Measurements from ENCODE around the gene RBM17.
"Not testable (repeated sequence)": the region's sequence is repeated elsewhere in the genome, so short reads cannot be mapped to it uniquely, and the experiment has no call there.

RBM17 gene

DNA sequence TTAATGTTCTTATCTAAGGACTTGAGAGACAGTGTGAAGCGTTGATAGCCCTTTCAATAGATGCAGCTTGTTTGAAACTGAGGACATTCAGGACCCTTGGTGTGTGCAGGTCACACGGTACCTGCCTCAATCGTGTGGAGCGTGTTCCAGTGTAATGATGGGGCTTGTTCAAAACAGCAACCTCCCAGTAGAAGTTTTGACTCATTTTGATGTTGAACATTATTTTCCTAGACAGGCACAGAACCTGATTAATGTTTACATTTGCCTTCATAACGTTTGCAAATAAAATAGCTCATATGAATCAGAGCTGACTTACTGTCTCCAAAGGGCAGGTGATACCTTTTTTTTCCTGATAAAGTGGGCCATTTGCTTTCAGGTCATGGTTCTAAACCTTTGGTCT lies 21.3 kb downstream of the RBM17 start:
- no peak for DNase-seq (ENCODE audit: low read depth in 2 of 2)

- DNase-seq (ENCODE audit: low read depth in 2 of 2), result no peak
Observed at GRCh38 chr10:6112893-6113292, 24.1 kb downstream of the RBM17 start.

DNA sequence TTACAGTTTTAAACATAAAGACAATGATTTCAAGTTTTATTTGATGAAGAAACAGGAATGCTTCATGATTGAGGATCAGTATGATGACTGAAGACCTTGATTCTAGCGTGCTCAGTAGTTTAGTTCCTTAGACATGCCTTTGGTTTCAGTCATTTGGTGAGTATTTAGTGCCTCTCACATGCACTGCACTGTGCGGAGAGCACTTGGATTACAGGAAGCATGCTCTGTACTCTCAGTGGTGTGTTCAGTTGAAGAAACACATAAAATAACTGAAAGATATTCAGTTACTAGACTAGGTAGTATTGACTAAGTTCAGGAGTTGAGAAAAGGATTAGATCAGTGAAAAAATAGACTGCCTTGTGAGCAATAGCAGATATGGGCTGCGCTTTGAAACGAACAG lies 25.5 kb downstream of the RBM17 start:
- DNase-seq (ENCODE audit: low read depth in 2 of 2), result no peak

- no peak for DNase-seq (ENCODE audit: low read depth in 2 of 2)
Observed at GRCh38 chr10:6114805-6115341, 26.0 kb downstream of the RBM17 start.

DNA sequence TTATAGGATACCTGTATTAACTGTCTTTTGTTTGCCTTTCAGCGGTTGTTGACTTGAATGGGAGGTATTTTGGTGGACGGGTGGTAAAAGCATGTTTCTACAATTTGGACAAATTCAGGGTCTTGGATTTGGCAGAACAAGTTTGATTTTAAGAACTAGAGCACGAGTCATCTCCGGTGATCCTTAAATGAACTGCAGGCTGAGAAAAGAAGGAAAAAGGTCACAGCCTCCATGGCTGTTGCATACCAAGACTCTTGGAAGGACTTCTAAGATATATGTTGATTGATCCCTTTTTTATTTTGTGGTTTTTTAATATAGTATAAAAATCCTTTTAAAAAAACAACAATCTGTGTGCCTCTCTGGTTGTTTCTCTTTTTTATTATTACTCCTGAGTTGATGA lies 26.6 kb downstream of the RBM17 start:
- DNase-seq (ENCODE audit: low read depth in 2 of 2), result no peak

GRCh38 chr10:6115824-6116350 lies 27.1 kb downstream of the RBM17 start:
- no peak for DNase-seq (ENCODE audit: low read depth in 2 of 2)

GRCh38 chr10:6116806-6117205 lies 28.0 kb downstream of the RBM17 start:
- no peak for DNase-seq (ENCODE audit: low read depth in 2 of 2)

DNA sequence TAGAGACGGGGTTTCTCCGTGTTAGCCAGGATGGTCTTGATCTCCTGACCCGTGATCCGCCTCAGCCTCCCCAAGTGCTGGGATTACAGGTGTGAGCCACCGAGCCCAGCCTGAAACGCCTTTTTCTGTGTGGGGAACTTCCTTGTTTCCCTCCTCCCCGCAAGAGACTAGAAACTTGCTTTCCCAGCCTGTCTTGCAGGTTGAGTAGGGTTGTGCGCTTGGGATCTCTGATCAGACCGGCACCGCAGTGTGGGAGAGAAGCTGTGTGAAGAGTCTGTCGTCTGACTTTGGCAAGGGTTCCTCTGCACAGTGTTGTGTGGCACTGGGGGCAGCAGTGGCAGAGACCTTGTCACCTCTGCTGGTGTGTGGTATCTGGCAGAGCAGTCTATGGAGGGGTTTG lies 28.9 kb downstream of the RBM17 start:
- no peak for DNase-seq (ENCODE audit: low read depth in 2 of 2)

- no peak for DNase-seq (ENCODE audit: low read depth in 2 of 2)
Observed at GRCh38 chr10:6119423-6119822, 30.6 kb downstream of the RBM17 start.

DNA sequence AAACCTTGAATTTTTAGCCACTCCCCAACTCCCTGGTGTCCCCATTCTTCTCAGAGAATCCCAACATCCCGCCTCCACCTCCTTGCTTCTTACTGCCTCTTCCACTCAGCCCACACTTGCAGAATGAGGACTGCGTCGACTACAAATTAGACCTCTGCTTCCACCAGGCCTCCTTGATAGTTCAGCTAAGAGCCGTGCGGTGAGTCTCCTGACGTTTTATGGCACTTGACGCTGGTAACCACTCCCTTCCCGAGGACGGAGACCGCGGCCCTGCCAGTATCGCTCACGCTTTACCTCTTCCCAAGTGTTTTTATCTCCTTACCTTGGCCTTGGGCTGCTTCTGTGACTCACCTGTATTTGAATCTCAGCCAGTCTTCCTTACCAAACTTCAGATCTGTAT lies 31.1 kb downstream of the RBM17 start:
- no peak for DNase-seq (ENCODE audit: low read depth in 2 of 2)

- no peak for DNase-seq (ENCODE audit: low read depth in 2 of 2)
Observed at GRCh38 chr10:6120691-6121090, 31.9 kb downstream of the RBM17 start.

GRCh38 chr10:6121146-6121545 lies 32.3 kb downstream of the RBM17 start:
- no peak for DNase-seq (ENCODE audit: low read depth in 2 of 2)

DNA sequence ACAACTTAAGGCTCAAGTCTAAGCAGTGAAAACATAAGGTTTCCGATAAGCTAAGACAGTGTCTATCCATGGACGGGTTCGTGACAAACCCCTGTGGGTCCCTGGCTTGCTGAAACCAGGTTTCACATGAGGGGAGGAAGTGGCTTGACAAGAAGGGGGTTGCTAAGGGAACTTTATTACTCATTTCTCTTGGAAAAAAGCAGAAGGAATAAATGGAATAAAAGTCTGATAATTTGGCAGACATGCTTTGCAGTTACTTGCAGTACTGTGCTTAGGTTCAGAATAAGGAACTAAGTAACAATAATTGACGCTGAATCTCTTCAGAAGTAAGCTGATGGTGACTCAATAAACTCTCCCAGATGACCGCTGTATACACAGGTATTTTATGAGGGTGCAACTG lies 34.7 kb downstream of the RBM17 start:
- DNase-seq (ENCODE audit: low read depth in 2 of 2), result no peak

- no peak for DNase-seq (ENCODE audit: low read depth in 2 of 2)
Observed at GRCh38 chr10:6124666-6125065, 35.8 kb downstream of the RBM17 start.

DNA sequence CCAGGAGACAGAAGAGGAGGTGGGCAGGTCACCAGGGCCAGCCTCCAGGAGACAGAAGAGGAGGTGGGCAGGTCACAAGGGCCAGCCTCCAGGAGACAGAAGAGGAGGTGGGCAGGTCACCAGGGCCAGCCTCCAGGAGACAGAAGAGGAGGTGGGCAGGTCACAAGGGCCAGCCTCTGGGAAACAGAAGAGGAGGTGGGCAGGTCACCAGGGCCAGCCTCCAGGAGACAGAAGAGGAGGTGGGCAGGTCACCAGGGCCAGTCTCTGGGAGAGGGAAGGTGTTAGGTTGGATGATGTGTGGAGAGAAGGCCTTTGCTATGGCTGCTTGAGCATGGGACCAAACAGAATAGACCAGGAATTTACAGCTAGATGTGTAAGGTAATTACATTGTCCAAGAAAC lies 38.6 kb downstream of the RBM17 start:
- not testable (repeated sequence) for DNase-seq (ENCODE audit: low read depth in 2 of 2)

GRCh38 chr10:6128087-6128486 lies 39.3 kb downstream of the RBM17 start:
- no peak for DNase-seq (ENCODE audit: low read depth in 2 of 2)

GRCh38 chr10:6128591-6129251 lies 39.9 kb downstream of the RBM17 start:
- no peak for DNase-seq (ENCODE audit: low read depth in 2 of 2)

- DNase-seq (ENCODE audit: low read depth in 2 of 2), result no peak
Observed at GRCh38 chr10:6130848-6131470, 42.1 kb downstream of the RBM17 start.

GRCh38 chr10:6133331-6134098 lies 44.7 kb downstream of the RBM17 start:
- no peak for DNase-seq (ENCODE audit: low read depth in 2 of 2)

- DNase-seq (ENCODE audit: low read depth in 2 of 2), result no peak
Observed at GRCh38 chr10:6134099-6134823, 45.4 kb downstream of the RBM17 start.

GRCh38 chr10:6135039-6135438 lies 46.2 kb downstream of the RBM17 start:
- no peak for DNase-seq (ENCODE audit: low read depth in 2 of 2)

All from stimulated activated CD8-positive, alpha-beta memory T cell treated with anti-CD3 and anti-CD28 coated beads, Interleukin-7, amount 100 ng/mL, for 4 hours (primary cell).